Gastroesophageal sphincter (tissue), 3 donors: Measurements from ENCODE around the gene SRRD.

ENCODE experiments used
- EP300 ChIP-seq: sonication (generic); formaldehyde crosslinking; IDR thresholded peaks from one replicate; pipeline ENCODE4 v1.6.1; 2017; ENCODE audit warnings: antibody characterized with exemption, mild to moderate bottlenecking
- POLR2A ChIP-seq, 2 donors: fragments of 450-650 bp; IDR thresholded peaks; one replicate each; pipeline ENCODE4 v1.6.1; 2017; ENCODE audit warnings: antibody characterized with exemption in 2 of 2, mild to moderate bottlenecking in 2 of 2, moderate library complexity in 1 of 2
- POLR2AphosphoS5 ChIP-seq: sonication (generic); formaldehyde crosslinking; IDR thresholded peaks from one replicate; pipeline ENCODE4 v1.6.1; 2017; ENCODE audit warnings: antibody characterized with exemption
- TF ChIP-seq, protein P1 (sequence below), 4 experiments: fragments of 200-600 bp in 2 of 4; fragments of 450-650 bp in 2 of 4; sonication (generic) in 1 of 4; IDR thresholded peaks; one replicate each; pipeline ENCODE4 v1.5.1; 2017 to 2019; ENCODE audit warnings: antibody characterized with exemption in 4 of 4, mild to moderate bottlenecking in 2 of 4, moderate library complexity in 2 of 4

DNA sequence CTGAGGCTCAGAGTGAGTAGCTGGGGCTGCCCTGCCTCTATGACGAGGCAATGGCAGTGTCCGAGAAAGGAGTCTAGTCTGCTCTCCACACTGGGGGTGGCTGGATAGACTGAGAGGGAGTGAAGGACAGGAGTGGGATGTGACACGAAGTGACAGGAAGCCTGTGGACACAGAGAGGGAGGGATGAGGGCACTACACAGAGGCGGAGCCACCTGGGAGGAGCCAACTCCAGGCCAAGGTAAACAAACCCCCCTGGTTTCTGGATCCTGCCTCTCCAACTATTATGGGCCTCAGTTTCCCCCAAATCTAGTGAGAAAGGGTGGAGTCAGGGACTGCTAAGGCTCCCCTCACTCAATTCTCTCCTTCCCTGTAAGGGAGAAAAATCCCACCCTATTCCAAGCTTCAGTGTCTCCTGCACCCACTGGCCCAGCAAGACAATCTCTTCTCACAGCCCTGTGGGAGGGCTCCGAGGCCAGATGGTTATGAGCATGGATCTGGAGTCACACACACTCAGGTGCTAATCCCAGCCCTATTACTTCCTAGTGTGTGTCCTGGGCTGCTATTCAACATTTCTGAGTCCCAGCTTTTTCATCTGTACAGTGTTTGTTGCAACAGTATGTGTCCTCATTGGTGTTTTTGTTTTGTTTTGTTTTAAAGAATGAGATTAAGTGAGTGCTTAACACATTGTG lies 29.7 kb upstream of the SRRD start:
- TF ChIP-seq, protein P1, sequence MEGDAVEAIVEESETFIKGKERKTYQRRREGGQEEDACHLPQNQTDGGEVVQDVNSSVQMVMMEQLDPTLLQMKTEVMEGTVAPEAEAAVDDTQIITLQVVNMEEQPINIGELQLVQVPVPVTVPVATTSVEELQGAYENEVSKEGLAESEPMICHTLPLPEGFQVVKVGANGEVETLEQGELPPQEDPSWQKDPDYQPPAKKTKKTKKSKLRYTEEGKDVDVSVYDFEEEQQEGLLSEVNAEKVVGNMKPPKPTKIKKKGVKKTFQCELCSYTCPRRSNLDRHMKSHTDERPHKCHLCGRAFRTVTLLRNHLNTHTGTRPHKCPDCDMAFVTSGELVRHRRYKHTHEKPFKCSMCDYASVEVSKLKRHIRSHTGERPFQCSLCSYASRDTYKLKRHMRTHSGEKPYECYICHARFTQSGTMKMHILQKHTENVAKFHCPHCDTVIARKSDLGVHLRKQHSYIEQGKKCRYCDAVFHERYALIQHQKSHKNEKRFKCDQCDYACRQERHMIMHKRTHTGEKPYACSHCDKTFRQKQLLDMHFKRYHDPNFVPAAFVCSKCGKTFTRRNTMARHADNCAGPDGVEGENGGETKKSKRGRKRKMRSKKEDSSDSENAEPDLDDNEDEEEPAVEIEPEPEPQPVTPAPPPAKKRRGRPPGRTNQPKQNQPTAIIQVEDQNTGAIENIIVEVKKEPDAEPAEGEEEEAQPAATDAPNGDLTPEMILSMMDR (IDR thresholded peaks at IDR 0.05) = no peak
- TF ChIP-seq POLR2A (IDR thresholded peaks at IDR 0.05) (no peak), POLR2AphosphoS5 (no peak), EP300 (no peak)
